Vagina (tissue), 2 donors: ENCODE results near the gene PARVA.

Source experiments
- POLR2A ChIP-seq, 2 donors: fragments of 450-650 bp; IDR thresholded peaks; one replicate each; pipeline ENCODE4 v1.6.1; 2017; ENCODE audit warnings: antibody characterized with exemption in 2 of 2, mild to moderate bottlenecking in 2 of 2, moderate library complexity in 2 of 2
- TF ChIP-seq, protein P1 (sequence below), 3 experiments: fragments of 450-650 bp in 2 of 3; fragments of 200-600 bp in 1 of 3; sonication (generic) in 1 of 3; IDR thresholded peaks; one replicate each; pipeline ENCODE4 v1.5.1; 2017 to 2019; ENCODE audit warnings: antibody characterized with exemption in 3 of 3, mild to moderate bottlenecking in 2 of 3, moderate library complexity in 2 of 3

GRCh38 chr11:12529793-12530192 lies 152.4 kb downstream of the PARVA start:
- TF ChIP-seq, protein P1, sequence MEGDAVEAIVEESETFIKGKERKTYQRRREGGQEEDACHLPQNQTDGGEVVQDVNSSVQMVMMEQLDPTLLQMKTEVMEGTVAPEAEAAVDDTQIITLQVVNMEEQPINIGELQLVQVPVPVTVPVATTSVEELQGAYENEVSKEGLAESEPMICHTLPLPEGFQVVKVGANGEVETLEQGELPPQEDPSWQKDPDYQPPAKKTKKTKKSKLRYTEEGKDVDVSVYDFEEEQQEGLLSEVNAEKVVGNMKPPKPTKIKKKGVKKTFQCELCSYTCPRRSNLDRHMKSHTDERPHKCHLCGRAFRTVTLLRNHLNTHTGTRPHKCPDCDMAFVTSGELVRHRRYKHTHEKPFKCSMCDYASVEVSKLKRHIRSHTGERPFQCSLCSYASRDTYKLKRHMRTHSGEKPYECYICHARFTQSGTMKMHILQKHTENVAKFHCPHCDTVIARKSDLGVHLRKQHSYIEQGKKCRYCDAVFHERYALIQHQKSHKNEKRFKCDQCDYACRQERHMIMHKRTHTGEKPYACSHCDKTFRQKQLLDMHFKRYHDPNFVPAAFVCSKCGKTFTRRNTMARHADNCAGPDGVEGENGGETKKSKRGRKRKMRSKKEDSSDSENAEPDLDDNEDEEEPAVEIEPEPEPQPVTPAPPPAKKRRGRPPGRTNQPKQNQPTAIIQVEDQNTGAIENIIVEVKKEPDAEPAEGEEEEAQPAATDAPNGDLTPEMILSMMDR (IDR thresholded peaks at IDR 0.05): no peak
- no peak for TF ChIP-seq POLR2A (IDR thresholded peaks at IDR 0.05)
